ENCODE measurements around the gene ATL2.

ATL2 gene

DNA sequence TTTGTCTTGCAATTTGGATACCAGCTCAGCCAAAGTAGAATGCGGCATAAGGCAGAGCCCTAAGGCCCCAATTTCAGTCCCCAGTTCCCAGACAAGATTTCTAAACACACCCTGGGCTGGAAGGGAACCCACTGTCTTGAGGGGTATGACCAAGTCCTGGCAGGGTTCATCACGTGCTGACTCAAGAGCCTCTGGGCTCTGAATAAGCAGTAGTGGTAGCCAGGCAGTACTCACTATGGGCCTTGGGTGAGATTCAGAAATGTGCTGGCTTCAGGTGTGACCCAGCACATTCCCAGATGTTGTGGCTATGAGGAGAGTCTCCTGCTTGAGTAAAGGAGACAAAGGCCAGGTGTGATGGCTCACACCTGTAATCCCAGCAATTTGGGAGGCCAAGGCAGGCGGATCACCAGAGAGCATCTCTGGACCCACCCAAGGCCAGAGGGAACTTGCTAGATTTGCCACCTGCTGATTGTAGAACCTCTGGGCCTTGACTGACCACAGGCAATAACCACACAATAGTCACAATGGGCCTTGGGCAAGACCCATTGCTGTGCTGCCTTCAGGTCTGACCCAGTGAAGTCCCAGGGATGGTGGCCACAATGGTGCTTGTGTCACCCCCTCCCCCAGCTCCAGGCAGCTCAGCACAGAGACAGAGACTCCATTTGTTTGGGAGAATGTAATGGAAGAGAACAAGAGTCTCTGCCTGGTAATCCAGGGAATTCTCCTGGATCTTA, 74.9 kb downstream of the ATL2 start:
- H3K4me3 ChIP-seq (ENCODE audit: low read depth, low read length): no peak overlapping the region
- DNase-seq (ENCODE audit: low read depth): no peak
- TF ChIP-seq, protein P1, sequence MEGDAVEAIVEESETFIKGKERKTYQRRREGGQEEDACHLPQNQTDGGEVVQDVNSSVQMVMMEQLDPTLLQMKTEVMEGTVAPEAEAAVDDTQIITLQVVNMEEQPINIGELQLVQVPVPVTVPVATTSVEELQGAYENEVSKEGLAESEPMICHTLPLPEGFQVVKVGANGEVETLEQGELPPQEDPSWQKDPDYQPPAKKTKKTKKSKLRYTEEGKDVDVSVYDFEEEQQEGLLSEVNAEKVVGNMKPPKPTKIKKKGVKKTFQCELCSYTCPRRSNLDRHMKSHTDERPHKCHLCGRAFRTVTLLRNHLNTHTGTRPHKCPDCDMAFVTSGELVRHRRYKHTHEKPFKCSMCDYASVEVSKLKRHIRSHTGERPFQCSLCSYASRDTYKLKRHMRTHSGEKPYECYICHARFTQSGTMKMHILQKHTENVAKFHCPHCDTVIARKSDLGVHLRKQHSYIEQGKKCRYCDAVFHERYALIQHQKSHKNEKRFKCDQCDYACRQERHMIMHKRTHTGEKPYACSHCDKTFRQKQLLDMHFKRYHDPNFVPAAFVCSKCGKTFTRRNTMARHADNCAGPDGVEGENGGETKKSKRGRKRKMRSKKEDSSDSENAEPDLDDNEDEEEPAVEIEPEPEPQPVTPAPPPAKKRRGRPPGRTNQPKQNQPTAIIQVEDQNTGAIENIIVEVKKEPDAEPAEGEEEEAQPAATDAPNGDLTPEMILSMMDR (IDR thresholded peaks at IDR 0.05; ENCODE audit: low read depth, low read length): no peak
- TF ChIP-seq POLR2A (IDR thresholded peaks at IDR 0.05; ENCODE audit: extremely low read depth, insufficient read length) (no peak), MYC (IDR thresholded peaks at IDR 0.05; ENCODE audit: low read depth, low read length) (no peak)
- TF ChIP-seq, protein P2, sequence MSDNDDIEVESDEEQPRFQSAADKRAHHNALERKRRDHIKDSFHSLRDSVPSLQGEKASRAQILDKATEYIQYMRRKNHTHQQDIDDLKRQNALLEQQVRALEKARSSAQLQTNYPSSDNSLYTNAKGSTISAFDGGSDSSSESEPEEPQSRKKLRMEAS (IDR thresholded peaks at IDR 0.05; ENCODE audit: low read depth, low read length): no peak

DNA sequence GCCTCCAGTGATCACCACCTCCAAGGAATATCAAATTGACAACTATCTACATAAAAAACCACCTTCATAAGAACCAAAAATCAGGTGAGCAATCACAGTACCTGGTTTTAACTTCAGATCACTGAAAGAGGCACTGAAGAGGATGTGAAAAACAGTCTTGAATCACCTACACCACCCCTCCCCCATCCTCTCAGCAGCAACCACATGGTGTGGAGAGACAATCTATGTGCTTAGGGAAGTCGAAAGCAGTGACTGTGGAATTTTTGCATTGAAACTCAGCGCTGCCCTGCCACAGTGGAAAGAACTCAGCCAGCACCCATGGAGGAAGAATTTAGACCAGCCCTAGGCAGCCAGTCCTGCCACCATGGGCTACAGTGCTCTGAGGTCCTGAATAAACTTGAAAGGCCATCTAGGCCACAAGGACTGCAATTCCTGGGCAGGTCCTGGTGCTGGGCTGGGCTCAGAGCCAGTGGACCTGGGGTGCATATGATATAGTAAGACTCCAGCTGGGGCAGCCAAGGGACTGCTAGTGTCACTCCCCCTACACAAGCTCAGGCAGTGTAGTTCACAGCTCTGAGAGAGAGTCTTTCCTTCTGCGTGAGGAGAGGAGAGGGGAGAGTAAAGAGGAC, 75.6 kb downstream of the ATL2 start:
- DNase-seq (ENCODE audit: low read depth): no peak
- TF ChIP-seq, protein P2 (IDR thresholded peaks at IDR 0.05; ENCODE audit: low read depth, low read length): no peak
- TF ChIP-seq, protein P1 (IDR thresholded peaks at IDR 0.05; ENCODE audit: low read depth, low read length): no peak
- TF ChIP-seq POLR2A (IDR thresholded peaks at IDR 0.05; ENCODE audit: extremely low read depth, insufficient read length) (no peak), MYC (IDR thresholded peaks at IDR 0.05; ENCODE audit: low read depth, low read length) (no peak)
- H3K4me3 ChIP-seq (ENCODE audit: low read depth, low read length): no peak overlapping the region

DNA sequence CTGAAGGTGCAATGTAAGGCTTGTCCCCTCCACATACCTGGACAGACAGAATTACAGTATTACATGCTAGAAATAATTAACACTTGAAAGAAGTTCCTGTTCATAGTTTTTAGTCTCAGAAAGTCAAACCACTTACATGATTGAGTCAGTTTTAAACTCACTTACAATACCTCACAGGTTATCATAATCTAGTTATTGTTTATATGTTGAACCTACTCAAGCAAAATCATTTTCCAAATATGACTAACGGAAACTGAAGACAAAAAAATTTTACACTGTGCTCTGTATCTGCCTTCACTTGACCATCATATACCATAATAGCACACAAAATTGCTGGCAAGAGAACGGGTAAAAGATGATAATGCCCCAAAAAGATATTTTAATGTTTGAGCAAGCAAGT, 78.5 kb downstream of the ATL2 start:
- TF ChIP-seq POLR2A (IDR thresholded peaks at IDR 0.05; ENCODE audit: extremely low read depth, insufficient read length): no peak
- TF ChIP-seq, protein P1 (IDR thresholded peaks at IDR 0.05; ENCODE audit: low read depth, low read length): no peak
- no peak for DNase-seq (ENCODE audit: low read depth)
- no peak overlapping the region for H3K4me3 ChIP-seq (ENCODE audit: low read depth, low read length)

DNA sequence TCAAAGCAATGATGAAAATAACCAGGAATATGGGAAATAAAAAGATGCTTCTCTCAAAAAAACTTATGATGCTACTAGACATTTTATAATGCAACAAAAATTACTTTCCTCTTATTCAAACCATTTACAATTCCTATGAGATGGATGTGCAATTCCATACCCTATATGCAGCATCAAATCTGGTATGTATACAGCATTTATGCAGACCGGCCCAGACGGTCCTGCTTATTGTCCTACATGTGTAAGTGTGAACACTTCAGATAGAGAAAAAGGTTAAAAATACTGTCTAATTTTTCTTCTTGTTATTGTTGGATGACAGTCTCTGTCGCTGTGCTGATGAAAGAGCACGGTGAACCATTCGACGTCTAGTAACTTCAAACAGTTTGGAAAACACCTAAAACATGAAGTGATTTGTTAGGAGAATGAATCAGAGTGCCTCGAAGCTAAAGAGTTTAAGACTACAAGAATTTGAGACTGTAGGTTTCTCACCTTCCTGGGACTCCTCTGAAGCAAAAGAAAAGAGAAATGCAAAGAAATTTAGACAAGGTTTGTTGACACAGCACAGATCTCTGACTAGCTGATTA, 80.8 kb downstream of the ATL2 start:
- DNase-seq (ENCODE audit: low read depth): no peak
- no peak for TF ChIP-seq MYC (IDR thresholded peaks at IDR 0.05; ENCODE audit: low read depth, low read length)
- TF ChIP-seq, protein P1 (IDR thresholded peaks at IDR 0.05; ENCODE audit: low read depth, low read length): no peak
- TF ChIP-seq POLR2A (IDR thresholded peaks at IDR 0.05; ENCODE audit: extremely low read depth, insufficient read length): no peak
- TF ChIP-seq, protein P2 (IDR thresholded peaks at IDR 0.05; ENCODE audit: low read depth, low read length): no peak
- H3K4me3 ChIP-seq (ENCODE audit: low read depth, low read length): no peak overlapping the region

DNA sequence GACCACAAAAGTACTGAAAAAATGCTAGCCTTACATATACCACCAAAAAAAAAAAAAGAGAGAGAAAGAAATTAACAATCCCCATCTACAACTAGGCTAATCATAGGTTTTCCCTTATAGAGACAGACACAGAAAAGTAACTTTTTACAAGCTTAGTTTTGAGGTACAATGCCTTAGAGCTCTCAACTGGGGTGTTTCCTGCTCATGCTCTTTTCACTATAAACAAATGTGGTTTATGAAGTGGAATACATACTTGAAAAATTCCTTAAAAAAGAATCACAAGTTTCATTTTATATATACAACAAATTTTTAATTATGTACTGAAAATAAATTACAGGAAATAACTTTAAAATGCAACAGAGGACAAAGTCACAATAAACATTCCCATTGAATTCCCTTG, 82.5 kb downstream of the ATL2 start:
- TF ChIP-seq, protein P1 (IDR thresholded peaks at IDR 0.05; ENCODE audit: low read depth, low read length): no peak
- DNase-seq (ENCODE audit: low read depth): no peak
- no peak overlapping the region for H3K4me3 ChIP-seq (ENCODE audit: low read depth, low read length)

All from NB4 (cell line).